Thyroid gland (tissue), 4 donors: ENCODE data around the gene ALLC. TPM values are rescaled to one million over a fixed set of nuclear protein-coding genes. Genes with fewer than 3 reads are reported as not detected.

Source experiments
- DNase-seq, 2 donors: peaks; one replicate each; pipeline ENCODE4 v3.0.0-alpha.2; 2019
- H3K27ac ChIP-seq, 3 donors: fragments of 200-600 bp; sonication (generic); 1 replicate in 2 of 3; 2 replicates in 1 of 3; pipeline ENCODE4 v1.5.1; 2016 to 2019; ENCODE audit warnings: mild to moderate bottlenecking in 1 of 3, moderate library complexity in 1 of 3
- H3K27me3 ChIP-seq: fragments of 200-600 bp; sonication (generic); one replicate; pipeline ENCODE4 v1.5.1; 2019
- H3K36me3 ChIP-seq, 2 donors: fragments of 200-600 bp; sonication (generic); one replicate each; pipeline ENCODE4 v1.5.1; 2016 to 2019
- H3K4me1 ChIP-seq, 2 donors: fragments of 200-600 bp; sonication (generic); one replicate each; pipeline ENCODE4 v1.5.1; 2017 to 2019
- H3K4me3 ChIP-seq, 3 donors: fragments of 200-600 bp; sonication (generic); replicated peaks in 1 of 3; 1 replicate in 2 of 3; 2 replicates in 1 of 3; pipeline ENCODE4 v1.5.1; 2016; ENCODE audit warnings: mild to moderate bottlenecking in 1 of 3
- H3K9me3 ChIP-seq: fragments of 200-600 bp; sonication (generic); one replicate; pipeline ENCODE4 v1.5.1; 2017
- POLR2A ChIP-seq, 2 donors: fragments of 450-650 bp; IDR thresholded peaks; one replicate each; pipeline ENCODE4 v1.6.1; 2017; ENCODE audit warnings: antibody characterized with exemption in 2 of 2, mild to moderate bottlenecking in 2 of 2, moderate library complexity in 1 of 2
- WGBS, 2 donors: methylation state at CpG; one replicate each; pipeline ENCODE4 v1.1.5; 2017; 5-methylcytosine and 5-hydroxymethylcytosine counted together
- intact Hi-C: fragments of 100-400 bp; cut with DNase I; formaldehyde crosslinking; loops from one replicate; pipeline ENCODE4 v1.15.1; 2023
- total RNA-seq, 4 donors: library from RNA; depleted of rRNA; stranded (reverse); fragments of >200 nt; gene quantifications; one replicate each; pipeline ENCODE4 v1.2.3, GENCODE V29; 2016
- TF ChIP-seq, protein P1 (sequence below), 6 experiments: fragments of 200-600 bp in 3 of 6; fragments of 450-650 bp in 3 of 6; sonication (generic) in 3 of 6; IDR thresholded peaks; one replicate each; pipeline ENCODE4 v1.5.1; 2016 to 2019; ENCODE audit warnings: antibody characterized with exemption in 6 of 6, mild to moderate bottlenecking in 2 of 6, inconsistent platforms in 1 of 6, moderate library complexity in 1 of 6

Gene ALLC
- total RNA-seq, 4 donors from 2014 or later, result not detected

DNA sequence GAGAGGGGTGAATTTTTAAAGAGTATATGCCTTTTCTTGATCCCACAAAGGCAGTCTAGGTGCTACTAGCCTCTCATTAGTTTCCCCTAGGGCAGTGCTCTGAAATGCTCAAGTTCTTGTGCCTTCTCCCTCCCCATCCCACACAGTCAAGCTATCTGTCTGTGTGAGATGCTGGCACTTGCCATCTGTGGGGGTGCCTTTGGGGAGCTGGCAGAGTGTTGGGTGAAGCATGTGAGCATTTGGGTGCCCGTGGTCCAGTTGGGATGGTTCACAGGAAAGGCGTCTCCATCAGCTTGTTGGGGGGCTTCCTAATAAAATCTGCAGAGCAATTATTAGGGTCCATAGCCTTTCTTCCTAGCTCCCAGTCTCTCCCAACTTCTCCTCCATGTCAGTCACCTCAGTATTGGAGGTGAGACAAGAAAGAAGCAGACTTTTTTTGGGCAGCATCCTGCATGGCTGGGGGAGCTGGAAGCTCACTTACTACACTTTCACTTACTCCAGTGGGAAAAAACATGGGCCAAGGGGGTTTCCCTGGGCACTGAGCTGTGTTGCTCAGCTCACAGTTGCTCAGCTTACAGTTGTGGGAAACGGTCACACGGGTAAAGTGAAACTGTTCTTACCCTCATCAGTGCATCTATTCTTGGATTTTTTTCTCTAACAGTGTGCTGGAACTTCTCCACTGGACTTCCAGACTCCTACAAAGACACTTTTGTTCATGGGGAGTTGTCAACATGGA lies 33.8 kb upstream of the ALLC start:
- intact Hi-C loops, result no loop called here
- Histone ChIP-seq H3K27me3 (no peaks in the 10 kb centered on the region), H3K36me3 (no peaks in the 10 kb centered on the region), H3K9me3 (no peaks in the 10 kb centered on the region), H3K4me1 (no peaks in the 10 kb centered on the region), H3K27ac (no peak overlapping the region), H3K4me3 (no peak overlapping the region)
- no peak for DNase-seq
- TF ChIP-seq POLR2A (IDR thresholded peaks at IDR 0.05), result no peak
- TF ChIP-seq, protein P1, sequence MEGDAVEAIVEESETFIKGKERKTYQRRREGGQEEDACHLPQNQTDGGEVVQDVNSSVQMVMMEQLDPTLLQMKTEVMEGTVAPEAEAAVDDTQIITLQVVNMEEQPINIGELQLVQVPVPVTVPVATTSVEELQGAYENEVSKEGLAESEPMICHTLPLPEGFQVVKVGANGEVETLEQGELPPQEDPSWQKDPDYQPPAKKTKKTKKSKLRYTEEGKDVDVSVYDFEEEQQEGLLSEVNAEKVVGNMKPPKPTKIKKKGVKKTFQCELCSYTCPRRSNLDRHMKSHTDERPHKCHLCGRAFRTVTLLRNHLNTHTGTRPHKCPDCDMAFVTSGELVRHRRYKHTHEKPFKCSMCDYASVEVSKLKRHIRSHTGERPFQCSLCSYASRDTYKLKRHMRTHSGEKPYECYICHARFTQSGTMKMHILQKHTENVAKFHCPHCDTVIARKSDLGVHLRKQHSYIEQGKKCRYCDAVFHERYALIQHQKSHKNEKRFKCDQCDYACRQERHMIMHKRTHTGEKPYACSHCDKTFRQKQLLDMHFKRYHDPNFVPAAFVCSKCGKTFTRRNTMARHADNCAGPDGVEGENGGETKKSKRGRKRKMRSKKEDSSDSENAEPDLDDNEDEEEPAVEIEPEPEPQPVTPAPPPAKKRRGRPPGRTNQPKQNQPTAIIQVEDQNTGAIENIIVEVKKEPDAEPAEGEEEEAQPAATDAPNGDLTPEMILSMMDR (IDR thresholded peaks at IDR 0.05), result no peak
- WGBS, 2 donors, result 90 to 92% methylated on average over 4 of the region's 4 CpGs

DNA sequence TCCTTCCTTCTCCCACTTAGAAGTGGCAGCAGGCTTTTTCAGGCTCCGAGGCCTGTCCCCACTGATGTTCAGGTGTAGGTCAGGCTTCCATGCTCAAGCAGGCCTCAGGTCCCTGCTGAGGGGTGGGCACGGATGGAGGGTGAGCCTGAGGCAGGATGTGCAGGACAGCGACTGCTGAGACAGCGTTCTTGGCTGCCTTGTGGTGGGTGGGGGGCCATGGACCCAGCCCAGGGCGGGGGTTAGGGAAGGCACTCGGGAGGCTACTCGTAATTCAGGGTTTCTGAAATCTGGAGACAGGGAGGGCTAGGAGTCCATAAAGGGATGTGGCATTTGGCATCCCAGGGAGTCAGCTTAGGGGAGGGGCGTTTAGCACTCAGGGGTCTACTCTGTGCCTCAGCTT lies 32.8 kb upstream of the ALLC start:
- Histone ChIP-seq H3K9me3 (no peaks in the 10 kb centered on the region), H3K4me3 (no peak overlapping the region), H3K27me3 (no peaks in the 10 kb centered on the region), H3K36me3 (no peaks in the 10 kb centered on the region), H3K27ac (no peak overlapping the region), H3K4me1 (no peaks in the 10 kb centered on the region)
- 92 to 95% methylated on average over 8 of the region's 8 CpGs for WGBS, 2 donors
- TF ChIP-seq POLR2A (IDR thresholded peaks at IDR 0.05), result no peak
- TF ChIP-seq, protein P1 (IDR thresholded peaks at IDR 0.05), result no peak
- intact Hi-C loops, result no loop called here
- DNase-seq, result no peak

GRCh38 chr2:3626118-3626811 lies 31.7 kb upstream of the ALLC start:
- H3K4me3 ChIP-seq, result no peak overlapping the region
- 72 to 75% methylated on average over 8 to 12 of the region's 12 CpGs for WGBS, 2 donors

DNA sequence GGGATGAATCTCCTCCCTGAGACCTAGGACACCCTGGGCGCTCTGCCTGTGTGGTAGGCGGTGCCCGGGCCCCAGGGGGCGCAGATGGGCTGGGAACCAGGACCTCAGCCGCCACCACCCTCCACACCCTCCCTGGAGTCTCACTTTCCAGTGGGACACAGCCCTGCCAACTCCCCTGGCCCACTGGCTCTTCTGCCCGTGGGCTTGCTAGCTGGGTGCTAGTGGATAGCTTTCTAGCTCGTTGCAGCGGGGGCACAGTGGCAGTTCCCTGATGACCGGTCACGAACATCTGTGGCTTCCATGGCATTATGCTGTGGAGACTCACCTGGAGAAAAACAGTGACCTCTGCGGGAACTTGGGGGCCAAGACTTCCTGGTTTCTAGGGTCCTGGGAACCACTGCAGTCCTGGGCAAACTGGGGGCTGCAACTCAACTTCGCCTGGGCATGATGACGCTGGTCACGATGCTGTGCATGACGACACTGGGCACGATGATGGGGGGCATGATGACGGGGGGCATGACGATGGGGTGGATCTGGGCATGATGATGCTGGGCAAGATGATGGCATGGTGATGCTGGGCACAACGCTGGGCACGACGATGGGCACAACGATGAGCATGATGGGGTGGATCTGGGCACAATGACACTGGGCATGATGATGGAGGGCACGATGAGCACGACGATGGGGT lies 31.0 kb upstream of the ALLC start:
- 83 to 86% methylated on average over 24 to 25 of the region's 25 CpGs for WGBS, 2 donors
- Histone ChIP-seq H3K27me3 (no peaks in the 10 kb centered on the region), H3K4me3 (no peak overlapping the region), H3K9me3 (no peaks in the 10 kb centered on the region), H3K27ac (no peak overlapping the region), H3K36me3 (no peaks in the 10 kb centered on the region), H3K4me1 (no peaks in the 10 kb centered on the region)
- intact Hi-C loops, result no loop called here
- TF ChIP-seq, protein P1 (IDR thresholded peaks at IDR 0.05), result no peak
- TF ChIP-seq POLR2A (IDR thresholded peaks at IDR 0.05), result no peak
- no peak for DNase-seq

More at GRCh38 chr2:3626118-3626811, 31.7 kb upstream of the ALLC start:
- DNase-seq, result no peak
- TF ChIP-seq POLR2A (IDR thresholded peaks at IDR 0.05), result no peak
- TF ChIP-seq, protein P1 (IDR thresholded peaks at IDR 0.05), result no peak
- no peaks in the 10 kb centered on the region for H3K36me3 ChIP-seq
- no peaks in the 10 kb centered on the region for H3K9me3 ChIP-seq
- intact Hi-C loops, result no loop called here
- no peak overlapping the region for H3K27ac ChIP-seq
- H3K4me1 ChIP-seq, result no peaks in the 10 kb centered on the region
- no peaks in the 10 kb centered on the region for H3K27me3 ChIP-seq
